NCI-H524 (cell line): ENCODE measurements around the gene PTDSS2.

ENCODE experiments used
- DNase-seq, 2 experiments: peaks; one replicate each; lab custom pipeline; 2025; lab: John Stamatoyannopoulos, UW

PTDSS2 gene

DNA sequence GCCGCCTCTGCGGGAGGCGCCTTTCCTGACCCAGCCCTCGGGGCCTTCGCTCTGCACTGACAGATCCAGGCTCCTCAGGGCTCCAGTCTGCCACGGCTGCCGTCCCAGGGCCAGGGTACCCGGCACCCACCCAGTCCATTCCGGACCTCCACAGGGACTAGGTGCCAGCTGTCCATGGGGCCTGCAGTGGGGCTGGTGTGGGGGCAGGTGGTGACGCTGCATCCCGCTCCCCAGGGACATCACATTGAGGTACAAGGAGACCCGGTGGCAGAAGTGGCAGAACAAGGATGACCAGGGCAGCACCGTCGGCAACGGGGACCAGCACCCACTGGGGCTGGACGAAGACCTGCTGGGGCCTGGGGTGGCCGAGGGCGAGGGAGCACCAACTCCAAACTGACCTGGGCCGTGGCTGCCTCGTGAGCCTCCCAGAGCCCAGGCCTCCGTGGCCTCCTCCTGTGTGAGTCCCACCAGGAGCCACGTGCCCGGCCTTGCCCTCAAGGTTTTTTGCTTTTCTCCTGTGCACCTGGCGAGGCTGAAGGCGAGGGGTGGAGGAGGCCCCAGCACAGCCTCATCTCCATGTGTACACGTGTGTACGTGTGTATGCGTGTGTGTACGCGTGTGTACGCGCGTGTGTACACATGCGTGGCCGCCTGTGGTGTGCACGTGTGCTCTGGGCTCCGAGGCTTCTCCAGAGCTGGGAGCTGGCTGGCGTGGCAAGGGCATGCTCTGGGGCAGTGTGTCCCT is 40.3 kb downstream of the PTDSS2 start:
- no peak for DNase-seq

DNA sequence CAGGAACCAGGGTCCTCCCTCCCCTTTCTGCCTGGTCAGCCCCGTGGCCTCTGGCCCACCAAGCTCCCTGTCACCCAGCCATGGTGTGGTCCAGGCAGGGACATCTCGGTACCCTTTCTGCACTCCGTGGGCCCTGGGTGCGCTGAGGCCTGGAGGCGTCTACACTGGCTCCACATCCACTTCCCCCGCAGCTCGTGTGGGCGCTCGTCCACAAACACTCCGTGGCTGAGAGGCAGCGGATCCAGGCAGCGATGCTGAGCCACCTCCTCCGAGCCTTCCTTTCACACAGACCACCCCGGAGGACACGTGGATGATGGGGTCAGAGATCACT is 40.8 kb downstream of the PTDSS2 start:
- no peak for DNase-seq

DNA sequence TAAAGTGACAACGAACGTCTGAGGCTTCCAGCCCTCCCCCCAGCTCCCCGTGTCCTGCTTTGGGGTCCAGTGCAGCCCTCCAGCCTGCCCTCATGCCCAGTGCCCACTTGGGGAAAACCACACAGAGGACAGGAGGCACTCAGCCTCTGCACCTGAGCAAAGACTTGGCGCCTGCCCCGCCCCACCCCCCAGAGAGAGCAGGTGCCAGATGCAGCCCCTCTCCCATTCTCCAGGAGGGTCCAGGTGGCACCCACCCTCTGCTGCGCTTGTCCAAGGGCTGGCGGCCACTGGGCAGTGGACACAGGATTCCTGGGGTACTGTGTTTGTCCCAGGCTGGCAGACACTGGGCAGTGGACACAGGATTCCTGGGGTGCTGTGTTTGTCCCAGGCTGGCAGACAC is 41.3 kb downstream of the PTDSS2 start:
- no peak for DNase-seq

DNA sequence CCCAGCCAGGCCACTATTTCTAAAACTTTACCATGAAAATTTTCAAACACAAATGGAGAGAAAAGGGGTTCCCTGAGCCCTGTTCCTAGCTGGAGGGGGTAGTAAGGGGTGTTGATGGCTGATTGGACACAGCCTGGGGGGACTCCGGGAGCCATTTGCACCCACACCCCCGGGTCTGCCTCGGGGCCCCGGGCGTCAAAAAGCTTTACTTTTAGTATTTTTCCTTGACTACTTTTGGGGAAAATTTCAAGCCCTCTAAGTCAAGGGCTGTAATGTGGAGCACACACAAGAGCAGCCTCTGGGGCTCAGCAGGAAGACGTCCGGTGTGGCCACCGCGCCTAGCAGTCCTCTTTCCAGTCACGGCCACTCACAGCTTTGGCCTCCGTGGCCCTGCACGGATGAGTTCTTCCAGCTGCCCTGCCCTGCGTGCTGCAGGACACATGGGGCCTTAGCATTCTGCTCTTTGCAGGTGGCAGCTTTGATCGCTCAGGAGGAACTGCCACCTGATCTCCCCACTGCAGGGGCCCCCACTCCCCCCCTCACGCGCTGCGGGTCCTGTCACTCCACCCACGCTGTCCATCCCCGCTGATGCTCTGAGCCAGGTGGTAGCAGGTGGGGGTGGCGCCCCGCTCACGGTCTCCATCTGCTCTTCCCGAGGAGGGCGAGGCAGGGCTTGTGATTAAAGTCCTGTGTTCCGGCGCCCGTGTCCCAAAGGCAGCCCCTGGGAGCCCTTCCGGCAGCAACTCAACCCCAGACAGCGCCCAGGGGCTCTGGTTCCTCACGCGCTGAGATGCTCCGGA is 42.5 kb downstream of the PTDSS2 start:
- DNase-seq: peak; percentile 83 to 91

DNA sequence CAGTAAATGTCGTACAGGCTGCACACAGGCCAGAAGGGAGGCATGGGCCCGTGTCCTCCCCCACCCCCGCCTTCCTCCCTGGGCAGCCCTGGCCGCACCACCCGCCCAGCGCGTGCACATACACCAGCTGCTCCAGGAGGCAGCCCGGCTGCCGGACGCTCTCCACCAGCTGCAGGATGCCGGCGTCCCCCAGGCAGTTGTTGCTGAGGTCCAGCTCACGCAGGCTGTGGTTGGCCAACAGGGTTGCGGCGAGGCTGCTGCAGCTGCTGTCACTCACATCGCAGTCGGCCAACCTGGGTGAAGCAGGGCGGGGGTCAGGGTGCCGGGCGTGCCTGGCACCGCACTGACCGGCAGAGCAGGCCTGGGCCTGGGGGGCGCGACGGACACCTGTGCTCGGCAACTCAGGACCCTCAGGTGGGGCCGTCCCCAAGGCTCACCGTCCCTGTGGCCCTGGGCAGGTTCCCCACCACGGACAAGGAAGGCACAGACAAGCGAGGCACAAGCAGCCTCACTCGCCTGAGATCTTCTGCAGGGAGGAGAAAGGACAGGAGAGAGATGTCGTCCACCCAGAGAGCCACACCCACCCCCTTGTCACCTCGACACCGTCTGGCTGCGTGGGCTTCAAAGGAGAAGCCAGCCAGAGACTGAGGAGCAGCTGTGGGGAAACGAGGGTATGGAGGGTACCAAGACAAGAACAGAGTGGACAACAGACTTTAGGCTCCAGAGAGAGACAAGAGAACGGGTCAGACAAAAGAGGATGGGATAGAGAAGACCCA is 44.9 kb downstream of the PTDSS2 start:
- DNase-seq: peak in 1 of 2 experiments; percentile 71

DNA sequence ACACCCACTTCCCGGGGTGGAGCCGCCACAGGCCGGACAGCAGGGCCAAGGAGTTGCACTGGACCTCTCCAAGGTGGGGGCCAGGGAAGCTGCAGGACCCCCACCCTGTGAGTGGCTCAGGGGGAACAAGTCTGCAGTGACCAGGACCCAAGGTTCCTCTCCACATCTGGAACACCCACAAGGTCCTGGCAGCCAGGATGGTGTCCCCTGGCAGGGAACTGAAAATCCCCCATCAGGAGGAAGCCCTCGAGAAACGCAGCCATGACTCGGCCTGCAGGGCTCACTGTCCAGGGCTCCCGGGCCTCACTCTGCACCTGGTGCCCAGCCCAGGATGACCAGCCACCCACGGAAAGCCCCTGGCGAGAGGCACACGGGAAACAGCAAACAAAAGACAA is 45.5 kb downstream of the PTDSS2 start:
- DNase-seq: no peak

DNA sequence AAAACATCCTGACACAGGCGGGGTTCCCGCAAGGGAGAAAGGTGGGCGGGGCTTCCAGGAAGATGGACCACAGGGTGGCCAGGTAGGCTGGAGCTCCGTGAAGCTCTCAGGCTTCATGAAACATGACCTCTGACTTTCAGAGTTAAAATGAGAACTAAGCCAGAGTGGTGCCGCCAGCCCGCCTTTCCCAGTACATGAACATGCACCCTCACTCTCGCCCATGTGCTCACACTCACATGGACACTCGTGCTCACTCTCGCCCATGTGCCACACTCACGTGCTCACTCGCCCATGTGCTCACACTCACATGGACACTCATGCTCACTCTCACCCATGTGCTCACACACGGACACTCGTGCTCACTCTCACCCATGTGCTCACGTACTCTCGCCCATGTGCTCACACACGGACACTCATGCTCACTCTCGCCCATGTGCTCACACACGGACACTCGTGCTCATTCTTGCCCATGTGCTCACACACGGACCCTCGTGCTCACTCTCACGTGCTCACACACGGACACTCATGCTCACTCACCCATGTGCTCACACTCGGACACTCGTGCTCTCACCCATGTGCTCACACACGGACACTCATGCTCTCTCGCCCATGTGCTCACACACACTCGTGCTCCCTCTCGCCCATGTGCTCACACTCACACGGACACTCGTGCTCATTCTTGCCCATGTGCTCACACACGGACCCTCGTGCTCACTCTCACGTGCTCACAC is 46.9 kb downstream of the PTDSS2 start:
- no peak for DNase-seq

DNA sequence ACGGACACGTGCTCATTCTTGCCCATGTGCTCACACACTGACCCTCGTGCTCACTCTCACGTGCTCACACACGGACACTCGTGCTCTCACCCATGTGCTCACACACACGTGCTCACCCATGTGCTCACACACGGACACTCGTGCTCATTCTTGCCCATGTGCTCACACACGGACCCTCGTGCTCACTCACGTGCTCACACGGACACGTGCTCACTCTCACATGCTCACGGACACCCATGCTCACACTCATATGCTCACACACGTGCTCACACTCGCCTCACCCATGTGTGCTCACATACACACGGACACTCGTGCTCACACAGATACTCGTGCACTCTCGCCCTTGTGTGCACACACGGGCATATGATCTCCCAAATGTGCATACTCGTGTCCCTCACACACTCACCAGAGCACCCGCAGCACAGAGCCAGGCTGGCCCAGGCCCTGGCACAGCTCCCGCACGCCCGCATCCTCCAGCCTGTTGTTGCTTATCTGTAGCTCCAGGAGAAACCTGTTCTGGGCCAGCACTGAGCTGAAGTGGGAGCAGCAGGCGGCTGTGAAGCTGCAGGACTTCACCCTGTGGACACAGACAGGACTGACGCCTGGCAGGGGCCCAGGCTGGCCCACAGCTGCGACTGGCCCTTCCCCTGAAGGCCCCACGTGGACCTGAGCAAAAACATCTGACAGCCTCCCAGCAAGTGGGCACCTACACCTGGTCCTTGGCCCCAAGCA is 47.7 kb downstream of the PTDSS2 start:
- DNase-seq: no peak

DNA sequence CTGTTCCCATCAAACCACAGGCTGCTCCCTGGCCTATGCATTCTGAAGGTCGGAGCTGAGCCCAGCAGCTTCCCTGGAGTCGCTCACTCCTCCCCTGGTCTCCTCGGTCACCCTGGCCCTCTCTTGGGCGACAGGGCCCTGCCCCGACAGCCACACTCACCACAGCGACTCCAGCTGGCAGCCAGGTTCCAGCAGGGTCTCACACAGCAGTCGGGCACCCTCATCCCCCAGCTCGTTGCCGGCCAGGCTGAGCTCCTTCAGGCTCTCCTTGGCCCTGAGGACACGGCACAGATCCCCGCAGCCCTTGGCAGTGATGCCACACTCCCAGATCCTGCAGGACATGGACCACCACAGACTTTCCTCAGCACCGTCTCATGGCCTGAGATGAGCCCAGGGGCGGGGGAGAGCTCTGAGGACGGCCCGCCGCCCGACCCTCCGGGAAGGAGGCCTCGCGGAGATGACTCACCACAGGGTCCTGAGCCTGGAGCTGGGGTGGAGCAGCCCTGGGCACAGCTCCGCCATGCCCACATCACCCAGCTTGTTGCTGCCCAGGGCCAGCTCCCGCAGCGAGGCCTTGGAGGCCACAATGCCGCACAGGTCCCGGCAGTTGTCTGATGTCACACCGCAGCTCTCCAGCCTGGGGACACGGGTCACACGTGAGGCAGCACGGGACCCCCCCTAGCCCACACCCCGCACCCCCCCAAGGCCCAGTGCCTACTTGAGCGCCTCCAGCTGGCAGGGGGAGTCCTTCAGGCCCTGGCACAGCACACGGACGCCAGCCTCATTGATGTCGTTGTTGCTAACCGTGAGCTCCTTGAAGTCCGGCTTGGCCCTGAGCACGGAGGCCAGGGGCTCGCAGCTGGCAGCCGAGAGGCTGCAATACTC is 48.5 kb downstream of the PTDSS2 start:
- DNase-seq: no peak

DNA sequence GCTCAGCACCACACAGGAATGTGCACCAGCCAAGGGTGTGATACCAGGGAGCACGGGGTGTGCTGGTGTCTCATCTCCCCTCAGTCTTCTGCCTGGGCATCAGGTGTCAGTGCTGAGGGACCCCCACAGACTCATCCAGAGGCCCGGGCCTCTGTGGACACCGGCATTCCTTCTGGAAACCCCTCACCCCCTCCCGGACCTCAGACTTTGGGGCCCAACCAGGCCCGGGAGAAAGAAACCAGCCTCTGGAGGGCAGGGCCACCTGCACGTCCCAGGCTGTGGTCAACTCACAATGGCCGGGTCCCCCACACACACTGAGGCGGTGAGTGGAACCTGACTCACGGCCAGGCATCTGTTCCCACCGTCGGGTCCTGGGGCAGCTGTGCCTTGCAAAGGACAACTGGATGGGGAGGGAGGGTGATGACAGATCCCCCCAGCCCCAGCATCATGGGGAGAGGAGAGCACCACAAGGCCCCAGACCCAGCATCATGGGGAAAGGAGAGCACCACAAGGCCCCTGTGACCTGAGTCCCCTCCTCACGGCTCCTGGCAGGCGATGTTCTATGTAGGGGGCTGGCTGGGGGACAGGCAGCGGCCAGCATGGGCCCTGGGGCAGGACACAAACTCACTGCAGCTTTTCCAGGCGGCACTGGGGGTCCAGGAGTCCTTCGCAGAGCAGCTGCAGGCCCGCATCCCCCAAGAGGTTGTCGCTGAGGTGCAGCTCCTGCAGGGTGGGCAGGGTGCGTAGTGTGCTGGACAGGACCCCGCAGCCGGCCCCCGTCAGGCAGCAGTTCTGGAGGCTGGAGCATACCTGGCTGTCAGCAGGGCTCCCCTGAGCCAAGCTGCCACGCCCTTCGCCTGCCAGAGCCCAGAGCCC is 49.4 kb downstream of the PTDSS2 start:
- no peak for DNase-seq

DNA sequence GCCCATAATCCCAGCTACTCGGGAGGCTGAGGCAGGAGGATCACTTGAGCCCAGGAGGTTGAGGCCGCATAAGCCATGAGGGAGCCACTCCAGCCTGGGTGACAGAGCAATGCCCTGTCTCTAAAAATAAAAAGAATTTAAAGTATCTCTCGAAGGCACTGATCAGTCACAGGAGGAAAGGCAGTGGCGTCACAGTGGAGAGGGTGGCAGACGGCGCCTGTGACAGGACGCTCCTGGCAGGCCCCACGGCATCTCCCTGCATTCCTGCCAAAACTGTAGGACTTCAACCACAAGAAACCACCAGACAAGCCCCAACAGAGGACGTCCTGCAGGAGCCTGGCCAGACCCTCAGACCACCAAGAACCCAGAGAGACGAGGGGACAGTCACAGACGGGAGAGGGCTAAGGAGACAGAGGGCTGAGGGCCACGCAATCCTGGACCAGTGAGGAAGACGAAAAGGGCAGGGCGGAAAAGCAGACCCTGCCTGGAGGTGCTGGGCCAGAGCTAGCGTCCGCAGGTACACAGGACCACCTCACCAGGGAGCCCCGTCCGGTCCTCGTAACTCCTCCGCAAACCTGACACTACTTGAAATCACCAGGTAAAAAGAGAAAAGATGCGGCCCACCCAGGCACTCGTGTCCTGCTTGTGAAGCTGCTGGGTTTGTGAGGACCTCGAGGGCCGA is 51.1 kb downstream of the PTDSS2 start:
- DNase-seq: no peak

DNA sequence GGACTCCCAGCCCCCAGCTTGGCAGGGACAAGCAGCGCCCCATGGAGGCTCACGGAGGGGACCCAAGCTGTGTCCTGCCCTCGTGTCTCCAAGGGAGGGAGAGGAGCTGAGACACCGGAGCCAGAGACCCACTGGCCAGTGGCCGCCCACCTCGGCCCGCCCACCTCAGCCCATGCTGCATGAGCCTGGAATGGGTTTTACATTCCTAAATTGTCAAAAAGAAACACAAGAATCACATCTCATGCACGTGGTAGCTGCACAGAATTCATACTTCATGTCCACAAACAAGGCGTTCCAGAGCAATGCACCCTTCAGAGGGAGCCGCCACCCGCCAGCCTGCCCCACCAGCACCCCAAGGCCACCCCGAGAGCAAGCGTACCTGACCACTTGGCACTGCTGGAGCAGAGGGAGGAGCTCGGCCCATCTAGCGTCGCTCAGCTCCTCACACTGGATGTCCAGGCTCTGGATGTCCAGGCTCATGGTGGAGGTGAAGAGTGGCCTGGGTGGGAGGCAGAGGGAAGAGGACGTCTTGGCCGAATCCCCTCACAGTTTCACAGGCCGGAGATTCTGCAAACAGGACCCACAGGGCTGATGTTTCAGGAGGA is 51.7 kb downstream of the PTDSS2 start:
- no peak for DNase-seq

DNA sequence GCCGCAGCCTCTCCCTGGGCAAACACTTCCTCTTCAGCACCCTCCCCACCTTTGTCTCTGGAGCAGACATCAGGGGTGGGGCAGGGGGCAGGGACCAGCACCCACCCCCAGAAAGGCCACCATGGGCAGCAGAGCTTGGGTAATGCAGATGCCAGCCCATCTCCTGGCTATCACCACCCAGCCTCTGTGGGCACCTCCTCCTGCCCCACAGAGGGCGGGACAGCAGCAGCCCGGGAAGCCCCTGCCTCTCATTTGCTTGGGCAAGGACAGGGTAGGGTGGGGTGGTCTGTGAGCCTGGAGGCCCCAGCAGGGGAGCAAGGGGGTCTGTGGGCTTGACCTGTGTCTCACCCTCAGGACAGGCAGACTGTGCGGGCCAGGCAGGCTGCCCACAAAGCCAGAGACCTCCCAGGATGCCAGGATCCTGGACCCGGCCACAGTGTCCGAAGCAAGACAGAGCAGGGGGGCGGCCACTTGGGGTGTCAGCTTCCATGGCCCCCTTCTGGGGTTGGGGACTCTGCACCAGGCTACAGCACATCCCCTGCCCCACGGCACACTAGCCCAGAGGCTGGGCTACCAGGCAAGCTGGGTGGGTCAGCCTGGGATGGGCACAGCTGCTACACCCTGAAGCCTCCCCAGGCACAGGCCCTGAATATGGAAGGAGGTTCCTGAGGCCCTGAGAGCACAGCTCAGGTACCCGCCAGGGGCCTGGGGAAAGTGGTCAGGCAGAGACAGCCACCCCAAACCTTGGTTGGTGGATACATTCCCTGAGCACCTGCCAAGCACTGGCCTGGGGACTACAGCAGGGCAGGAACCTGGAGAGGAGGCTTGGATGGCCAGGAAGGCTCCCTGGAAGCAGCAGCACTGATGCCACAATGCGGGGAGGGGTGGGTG is 52.5 kb downstream of the PTDSS2 start:
- DNase-seq: no peak

DNA sequence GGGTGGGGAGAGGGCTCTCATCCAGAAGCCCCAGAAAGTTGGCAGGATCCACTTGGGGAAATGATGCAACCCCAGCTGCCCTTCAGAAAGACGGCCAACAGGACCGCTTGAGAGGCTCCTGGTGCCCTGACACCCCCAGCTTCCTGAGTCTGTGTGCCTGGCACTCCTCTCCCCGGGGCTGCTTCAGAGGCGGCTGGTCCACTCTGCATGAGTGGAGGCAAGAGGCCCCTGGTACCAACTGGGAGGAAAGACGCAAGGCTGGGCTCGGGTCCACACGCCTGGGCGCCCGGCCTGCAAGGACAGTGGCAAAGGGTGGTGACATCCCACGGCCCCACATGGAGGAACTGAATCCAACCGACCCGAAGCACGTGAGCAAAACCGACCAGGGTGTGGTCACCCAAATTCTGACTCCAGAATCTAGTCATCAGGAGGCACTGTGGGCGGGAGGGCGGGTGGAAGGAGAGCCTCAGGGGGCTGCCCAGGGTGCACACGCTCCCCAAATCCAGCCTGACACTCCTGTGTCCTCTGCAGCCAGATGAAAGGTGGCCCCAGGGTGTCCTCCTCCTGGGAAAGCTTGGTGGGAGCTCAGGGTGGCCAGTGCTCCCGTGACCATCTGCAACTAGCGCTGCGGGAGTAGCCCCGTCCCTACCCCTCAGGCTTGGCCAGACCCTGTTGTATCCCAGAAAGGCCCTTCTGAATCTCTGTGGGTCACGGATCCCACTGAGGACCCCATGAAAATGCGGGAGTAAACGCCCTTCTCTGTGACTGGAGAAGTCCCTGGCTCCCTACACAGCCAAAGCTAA is 53.3 kb downstream of the PTDSS2 start:
- DNase-seq: no peak

DNA sequence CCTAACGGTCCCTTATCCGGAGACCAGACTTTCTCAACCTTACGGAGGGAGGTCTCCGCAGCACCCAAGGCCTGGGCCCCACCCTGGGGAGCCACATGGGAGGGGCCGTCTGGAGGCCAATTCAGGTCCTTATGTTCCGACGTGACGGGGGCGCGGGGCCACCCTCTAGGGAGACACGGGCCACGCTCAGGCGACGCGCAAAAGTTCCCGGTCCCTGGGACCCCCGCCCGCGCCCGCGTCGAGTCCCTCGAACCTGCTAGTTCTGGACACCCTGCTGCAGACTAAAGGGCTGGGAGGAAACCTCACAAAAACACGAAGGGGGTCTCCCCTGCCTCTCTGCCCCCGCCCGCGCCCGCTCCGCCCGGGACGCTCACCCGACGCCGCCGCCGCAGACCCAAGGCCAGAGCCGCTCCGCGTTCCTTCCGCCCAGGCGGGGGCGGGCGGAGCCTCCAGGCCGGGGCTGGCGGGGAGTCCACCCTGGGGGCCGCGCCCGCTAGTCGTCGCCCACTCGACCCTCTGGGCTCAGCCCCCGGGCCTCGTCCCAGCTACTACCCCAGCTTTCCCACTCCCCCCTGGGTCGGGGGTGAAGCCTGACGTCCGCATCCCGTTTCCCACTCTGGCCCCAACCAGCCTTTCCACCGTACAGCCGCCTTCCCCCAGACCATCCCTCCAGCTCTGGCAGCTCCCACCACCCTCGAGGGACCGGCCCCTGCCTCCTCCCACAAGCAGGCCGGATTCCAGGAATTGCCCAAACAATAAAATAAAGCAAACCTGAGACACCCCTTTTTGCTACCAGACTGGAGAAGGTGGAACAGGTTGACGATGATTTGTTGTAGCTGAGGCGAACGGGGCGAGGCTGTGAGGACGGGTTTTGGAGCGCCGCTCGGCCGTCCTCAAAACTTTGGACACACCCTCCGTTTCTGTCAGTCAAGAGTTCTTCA is 54.2 kb downstream of the PTDSS2 start:
- no peak for DNase-seq

DNA sequence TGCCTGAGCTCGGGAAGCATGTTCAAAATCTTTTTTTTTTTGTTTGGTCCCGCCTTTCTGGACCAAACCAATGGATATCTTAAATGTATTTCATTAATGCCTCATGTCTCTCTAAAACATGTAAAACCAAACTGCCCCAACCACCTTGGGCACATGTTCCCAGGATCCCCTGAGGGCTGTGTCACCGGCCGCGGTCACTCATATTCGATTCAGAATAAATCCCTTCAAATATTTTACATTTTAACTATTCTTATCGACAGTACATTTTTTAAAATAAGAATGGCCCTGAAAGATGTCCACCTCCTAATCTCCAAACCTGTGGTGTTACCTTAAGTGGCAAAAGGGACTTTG is 54.9 kb downstream of the PTDSS2 start:
- DNase-seq: no peak
